Spleen (tissue), 3 donors: ENCODE results near the gene B3GAT1.

Source experiments
- POLR2A ChIP-seq, 3 donors: fragments of 450-650 bp; IDR thresholded peaks; one replicate each; pipeline ENCODE4 v1.5.1; 2017; ENCODE audit warnings: antibody characterized with exemption in 3 of 3, mild to moderate bottlenecking in 1 of 3
- POLR2AphosphoS5 ChIP-seq, 3 donors: sonication (generic); formaldehyde crosslinking; IDR thresholded peaks; one replicate each; pipeline ENCODE4 v1.5.1; 2017; ENCODE audit warnings: antibody characterized with exemption in 3 of 3

DNA sequence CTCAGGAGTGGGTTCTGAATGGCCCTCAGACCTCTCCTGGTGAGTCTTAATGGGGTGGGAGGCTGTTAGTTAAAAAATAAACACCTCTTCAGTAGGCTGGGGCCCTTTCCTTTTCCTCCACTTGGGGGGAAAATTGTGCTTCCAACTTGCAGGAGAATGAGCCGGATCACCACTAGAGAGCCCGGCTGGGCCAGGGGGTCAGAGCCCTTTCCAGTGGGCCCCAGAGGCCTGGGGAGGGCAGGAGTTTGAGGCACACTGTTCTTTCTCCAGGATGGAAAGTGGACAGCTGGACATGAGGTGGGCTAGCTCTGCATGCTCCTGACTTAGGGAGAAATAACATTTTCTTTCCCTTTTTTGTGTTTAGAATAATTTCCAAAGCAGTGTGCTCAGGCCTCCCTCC, 32.8 kb downstream of the B3GAT1 start:
- TF ChIP-seq POLR2AphosphoS5 (IDR thresholded peaks at IDR 0.05) (no peak), POLR2A (IDR thresholded peaks at IDR 0.05) (no peak)
